ENCODE data around the gene NUTF2.

NUTF2 gene

DNA sequence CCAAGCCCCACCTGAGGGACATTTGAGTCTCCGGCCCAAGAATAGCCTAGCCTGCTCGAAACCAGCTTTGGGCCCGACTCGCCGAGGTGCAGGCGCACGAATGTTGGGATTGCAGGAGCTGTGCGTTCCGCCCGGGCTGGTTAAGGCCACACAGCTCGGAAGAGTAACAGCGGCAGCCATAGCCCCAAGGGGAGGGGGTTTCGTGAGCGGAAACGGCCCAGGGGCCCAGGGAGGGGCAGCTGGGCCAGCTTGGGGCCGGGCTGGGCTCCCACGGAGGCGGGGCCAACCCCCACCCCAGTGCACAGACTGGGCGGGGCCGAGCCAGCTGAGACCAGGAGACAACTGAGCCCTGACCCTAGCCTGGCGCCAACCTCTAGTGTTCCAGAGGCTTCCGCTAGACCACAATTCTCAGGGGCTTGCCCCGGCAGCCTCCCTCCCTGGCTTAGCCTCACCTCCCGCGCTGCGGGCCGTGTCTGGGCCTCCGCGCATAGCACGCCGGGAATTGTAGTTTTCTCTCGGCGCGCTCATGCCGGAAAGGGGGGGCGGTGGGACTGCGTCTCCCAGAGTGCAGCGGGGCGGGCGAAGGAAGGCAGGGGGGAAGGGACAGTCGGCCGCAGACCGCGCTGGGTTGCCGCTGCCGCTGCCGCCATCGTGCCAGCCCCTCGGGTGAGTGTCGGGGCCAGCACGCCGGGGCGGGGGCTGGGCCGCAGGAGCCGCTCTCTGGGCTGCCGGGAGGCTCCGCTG lies at the start of gene NUTF2:
Gene NUTF2 (plus strand): TSS at position 614 of the 744 bp plus-strand sequence. CDS start 18,198 bp downstream, outside the sequence.
- no peak for DNase-seq (ENCODE audit: low read depth, low spot score)
- peak within 1 kb of the TSS; percentile 88 for H3K27ac ChIP-seq

DNA sequence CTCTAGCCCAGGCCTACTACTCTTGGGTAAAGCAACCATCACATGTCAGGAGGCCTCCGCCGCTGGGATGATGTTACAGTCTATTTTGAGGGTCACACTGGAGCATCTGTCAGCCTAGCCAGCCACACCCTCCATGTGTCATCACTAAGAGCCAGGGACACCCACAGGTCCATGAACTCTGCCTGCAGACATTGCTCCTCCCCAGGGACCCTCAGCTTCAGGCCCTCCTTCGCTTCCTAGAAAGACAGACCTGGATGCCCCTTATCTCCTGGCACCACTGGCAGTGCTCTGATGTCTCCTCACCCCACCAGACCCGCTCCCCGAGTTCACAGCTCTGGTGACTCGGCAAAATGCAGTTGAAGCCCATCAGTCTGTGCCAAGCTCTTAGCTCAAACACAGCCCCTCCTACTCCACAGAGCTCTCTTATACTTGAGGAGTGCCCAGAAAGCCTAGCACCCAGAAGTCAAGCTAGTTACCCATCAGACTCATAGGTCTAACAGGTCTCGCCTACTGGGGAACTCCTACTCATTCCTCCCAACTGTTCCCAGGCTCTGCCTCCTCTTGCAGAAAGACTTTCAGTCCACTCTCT lies 46.3 kb upstream of the NUTF2 start:
- DNase-seq (ENCODE audit: low read depth, low spot score): no peak
- no peak overlapping the region for H3K27ac ChIP-seq

DNA sequence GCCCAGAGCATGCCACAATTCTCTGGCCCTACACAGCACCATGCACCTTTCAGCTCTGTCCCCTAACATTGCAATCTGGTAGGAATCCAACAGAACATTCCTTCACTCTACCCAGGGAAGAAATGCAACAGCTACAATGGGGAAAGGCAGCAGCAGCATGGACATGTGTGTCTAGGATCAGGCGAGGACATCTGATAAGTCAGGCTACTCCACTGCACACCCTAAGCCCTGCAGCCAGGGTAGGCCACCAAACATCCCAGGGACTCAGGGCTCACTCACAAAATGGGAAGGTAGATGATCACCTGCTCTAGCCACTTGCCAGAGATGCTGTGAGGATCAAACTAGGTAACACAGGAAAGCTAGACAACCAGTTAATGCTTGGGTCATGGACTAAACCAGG lies 45.5 kb upstream of the NUTF2 start:
- no peak overlapping the region for H3K27ac ChIP-seq
- DNase-seq (ENCODE audit: low read depth, low spot score): no peak

DNA sequence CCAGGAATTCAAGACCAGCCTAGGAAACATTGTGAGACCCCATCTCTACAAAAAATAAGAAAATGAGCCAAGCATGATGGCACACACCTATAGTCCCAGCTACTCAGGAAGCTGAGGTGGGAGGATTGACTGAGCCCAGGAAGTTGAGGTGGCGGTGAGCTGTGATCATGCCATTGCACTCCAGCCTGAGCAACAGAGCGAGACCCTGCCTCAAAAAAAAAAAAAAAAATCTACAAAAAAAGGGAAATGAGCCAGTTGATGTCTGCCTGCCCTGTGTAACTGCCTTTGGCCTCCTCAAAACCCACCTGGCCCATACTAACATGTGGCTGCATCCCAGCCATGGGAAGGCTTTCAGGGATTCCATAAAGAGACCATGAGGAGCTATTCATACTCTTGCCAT lies 44.9 kb upstream of the NUTF2 start:
- H3K27ac ChIP-seq: no peak overlapping the region
- no peak for DNase-seq (ENCODE audit: low read depth, low spot score)

DNA sequence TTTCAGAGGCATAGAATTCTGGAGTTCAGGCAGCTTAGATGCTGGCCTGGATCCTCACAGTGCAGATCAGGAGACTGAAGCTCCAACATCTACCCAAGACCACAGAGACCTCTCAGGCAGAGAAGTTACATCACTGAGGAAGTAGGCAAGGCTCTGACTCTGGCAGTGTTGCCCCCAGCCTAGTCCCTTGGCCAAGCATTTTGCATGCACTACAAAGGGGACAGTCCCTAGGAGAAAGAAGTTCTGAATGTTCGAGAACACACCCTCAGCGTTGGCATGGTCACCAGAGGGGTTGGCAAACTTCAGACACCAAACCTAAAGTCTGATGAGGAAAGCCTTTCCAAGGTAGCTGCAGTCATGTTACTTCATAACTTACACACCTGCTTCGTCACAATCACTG lies 42.8 kb upstream of the NUTF2 start:
- H3K27ac ChIP-seq: no peak overlapping the region
- no peak for DNase-seq (ENCODE audit: low read depth, low spot score)

DNA sequence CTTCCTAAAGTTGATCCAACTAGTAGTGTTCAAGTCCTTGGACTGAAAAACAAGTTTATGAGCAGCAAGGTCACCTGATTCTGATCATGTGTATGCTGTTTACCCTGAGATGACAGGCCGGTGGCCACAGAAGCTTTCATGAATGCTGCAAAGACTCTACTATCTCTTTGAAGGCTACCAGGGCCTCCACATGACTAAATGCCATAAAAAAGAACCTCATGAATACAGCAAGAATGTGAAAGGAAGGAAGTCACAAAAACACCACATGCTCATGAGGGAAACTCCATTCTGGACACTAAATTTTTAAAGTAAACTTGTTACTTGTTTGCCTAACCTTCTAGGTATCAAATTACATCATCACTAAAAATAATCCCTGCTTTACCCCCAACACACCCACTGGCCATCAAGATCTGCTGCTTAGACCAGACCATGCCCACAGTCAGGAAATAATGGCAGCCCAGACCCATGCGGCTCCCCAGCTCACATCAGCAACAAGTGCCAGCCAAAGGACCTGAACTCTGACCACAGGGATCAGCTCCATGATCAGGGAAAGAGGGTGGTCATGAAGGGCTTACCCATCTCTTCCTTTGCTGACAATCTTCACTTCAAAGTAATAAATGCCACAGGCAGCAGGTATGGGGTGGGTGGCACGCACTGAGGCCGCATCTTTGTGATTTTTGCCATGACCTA lies 41.7 kb upstream of the NUTF2 start:
- no peak overlapping the region for H3K27ac ChIP-seq
- DNase-seq (ENCODE audit: low read depth, low spot score): no peak

DNA sequence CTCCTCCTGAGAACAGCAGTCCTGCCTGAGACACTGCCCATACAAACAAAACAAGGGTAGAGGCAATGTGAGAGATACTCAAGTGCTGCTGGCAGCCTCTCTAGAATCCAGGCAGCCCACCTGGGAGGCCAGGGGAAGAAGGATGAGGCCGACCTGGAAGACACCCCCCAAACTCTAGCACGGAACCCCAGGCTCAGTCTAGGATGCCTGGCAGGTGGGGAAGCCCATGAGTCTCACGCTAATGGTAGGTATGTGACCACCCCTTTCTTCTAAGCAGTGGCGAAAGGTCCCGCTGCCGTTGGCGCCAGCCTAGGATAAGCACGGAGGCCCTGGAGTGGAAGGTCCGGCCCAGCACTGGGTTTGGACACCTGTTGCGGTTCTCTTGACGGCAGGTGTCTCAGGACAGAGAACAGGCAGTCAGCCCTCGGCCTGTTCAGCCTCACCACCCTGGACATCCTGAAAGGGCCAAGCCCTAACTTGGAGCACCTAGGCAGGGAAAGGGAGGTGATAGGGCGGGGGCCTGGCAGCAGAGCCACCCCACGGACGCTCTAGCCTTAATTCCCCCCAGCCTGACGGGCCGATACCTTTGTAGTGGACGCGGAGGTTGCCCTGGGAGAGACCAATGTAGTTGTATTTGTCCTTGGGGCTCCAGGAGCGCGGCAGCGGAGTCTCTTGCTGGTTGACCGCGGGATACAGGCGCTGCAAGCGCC lies 40.9 kb upstream of the NUTF2 start:
- DNase-seq (ENCODE audit: low read depth, low spot score): no peak
- peak overlapping the region; percentile 37 for H3K27ac ChIP-seq

DNA sequence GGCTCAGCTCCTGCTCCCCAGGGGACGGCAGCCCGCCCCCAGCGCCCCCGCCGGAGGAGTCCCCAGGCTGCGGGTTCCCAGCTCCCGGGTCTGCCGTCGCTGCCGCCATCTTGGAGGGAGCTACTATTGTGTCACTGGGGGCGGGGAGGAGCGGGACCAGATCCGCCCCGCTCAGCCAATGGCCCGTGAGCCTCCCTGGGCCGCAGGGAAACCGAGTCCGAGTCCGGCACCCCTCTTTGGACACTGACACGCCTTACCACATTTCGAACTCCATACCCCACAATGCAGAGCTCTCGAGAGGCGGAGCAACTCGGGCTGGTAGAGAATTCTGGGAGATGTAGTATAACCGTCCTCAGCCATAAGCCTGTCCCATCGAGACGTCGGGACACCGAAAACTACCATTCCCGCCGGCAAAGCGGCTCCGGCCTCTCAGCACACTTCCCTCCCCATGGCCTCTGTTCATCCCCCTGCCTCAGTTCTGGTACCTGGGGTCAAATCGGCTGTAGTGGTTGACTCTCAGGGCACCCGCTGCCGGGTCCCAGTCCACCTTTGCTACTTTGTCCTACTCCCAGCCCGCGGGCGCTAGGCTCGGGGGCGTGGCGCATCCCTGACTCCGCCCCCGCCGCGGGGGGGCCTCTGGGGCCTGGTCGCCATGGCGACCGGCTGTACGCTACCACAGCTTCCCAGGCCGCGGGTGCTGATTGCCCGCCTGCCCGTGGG lies 40.1 kb upstream of the NUTF2 start, which contains the start of the genes RANBP10 and TSNAXIP1:
Gene RANBP10 (minus strand): TSS at position 133 of the 720 bp plus-strand sequence. CDS start 24 bp downstream, at position 109.
Gene TSNAXIP1 (plus strand): TSS at position 462 of the 720 bp plus-strand sequence. CDS start 261 bp downstream, outside the sequence.
- peak within 1 kb of the TSS; percentile 37 for H3K27ac ChIP-seq
- DNase-seq (ENCODE audit: low read depth, low spot score): peak; percentile 97

DNA sequence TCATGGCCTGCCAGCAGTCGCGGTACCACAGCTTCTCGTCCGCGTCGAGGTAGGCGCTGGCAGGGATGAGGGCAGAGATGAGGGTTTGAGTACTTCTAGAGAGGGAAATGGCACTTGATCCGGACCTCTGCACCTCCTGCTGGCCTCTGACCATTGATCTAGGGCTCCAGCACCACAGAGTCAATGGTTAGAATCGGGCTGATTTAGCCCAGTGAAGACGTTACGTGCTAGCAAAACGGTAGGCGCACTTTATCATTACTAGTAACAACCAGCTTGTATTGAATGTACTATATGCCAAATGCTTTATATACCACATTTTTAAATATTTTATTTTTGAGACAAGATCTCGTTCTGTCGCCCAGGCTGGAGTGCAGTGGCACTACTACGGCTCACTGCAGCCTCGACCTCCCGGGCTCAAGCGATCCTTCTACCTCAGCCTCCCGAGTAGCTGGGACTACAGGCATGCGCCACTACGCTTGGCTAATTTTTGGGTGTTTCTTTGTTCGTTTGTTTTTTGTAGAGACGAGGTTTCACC lies 39.5 kb upstream of the NUTF2 start:
- DNase-seq (ENCODE audit: low read depth, low spot score): no peak
- H3K27ac ChIP-seq: no peak overlapping the region

DNA sequence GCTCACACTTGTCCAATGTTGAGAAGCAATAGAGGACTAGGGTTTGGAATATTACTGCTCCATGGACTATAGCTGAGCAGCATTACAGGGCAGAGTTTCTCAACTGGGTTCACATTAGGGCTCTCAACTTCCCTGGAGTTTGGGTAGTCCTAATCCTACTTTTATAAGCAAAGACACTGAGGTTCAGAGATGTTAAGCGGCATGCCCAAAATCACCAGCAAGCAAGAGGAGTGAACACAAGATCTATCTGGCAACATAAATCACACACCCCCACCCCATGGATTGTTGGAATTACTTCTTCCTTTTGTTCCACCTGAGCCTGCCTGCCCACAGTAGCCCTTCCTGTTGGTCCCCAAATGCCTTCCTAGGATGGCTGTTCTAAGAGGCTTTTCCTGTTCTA lies 34.8 kb upstream of the NUTF2 start:
- no peak for DNase-seq (ENCODE audit: low read depth, low spot score)
- H3K27ac ChIP-seq: no peak overlapping the region

DNA sequence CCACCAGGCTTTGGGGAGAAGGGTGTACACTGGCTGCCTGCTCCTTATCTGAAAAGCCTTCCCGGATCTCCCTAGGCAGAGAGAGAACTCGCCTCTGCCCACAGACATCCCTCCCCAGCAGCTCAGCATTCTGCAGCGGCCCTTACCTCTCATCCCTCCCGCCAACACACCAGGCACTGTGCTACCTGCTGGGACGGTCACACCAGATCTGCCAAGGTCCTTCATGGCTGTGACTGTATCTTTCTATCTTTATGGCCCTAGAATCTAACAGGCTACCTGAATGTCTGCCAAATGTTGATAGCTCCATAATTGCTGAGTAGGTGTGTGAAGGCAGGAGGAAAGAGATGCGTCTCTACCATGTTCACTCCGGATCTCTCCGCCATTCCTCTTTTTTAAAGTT lies 32.2 kb upstream of the NUTF2 start:
- DNase-seq (ENCODE audit: low read depth, low spot score): no peak
- no peak overlapping the region for H3K27ac ChIP-seq

DNA sequence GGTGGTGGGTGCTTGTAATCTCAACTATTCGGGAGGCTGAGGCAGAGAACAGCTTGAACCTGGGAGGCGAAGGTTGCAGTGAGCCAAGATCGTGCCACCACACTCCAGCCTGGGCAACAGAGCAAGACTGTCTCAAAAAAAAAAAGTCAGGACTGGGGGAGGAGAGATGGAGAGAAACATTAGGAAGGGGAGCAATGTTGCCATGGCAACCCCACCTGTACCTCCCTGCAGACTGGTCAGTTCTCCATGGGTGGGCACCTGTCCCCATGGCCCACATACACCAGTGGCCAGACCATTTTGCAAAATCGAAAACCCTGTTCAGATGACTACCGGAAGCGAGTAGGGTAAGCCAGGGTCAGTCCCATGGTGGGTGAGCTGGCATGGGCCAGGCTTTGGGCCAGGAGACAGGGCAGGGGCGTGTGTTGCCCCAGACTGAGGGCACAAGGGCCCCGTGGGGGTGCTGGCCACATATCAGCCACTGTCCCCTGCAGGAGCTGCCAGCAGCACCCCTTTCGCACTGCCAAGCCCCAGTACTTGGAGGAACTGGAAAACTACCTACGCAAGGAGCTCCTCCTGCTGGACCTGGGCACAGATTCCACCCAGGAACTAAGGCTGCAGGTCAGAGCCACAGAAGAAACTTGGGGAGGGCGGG lies 26.0 kb upstream of the NUTF2 start:
- H3K27ac ChIP-seq: no peak overlapping the region
- DNase-seq (ENCODE audit: low read depth, low spot score): no peak

DNA sequence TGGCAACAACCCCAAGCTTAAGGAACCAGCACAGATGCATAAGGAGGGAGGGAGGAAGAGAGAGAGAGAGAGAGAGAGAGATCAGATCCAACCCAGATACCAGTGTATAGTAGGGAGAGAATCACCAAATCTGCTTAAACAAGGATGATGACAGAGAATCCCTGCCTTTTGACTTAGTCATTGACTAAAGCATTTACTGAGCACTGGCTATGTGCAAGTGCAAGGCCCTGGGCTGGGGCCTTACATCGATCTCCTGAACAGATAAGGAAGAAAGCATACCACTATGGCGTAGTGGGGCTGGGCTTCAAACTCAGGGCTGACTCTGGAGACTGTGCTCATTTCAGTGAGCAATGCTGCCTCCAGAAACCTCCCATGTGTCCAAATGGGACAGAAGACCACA lies 24.2 kb upstream of the NUTF2 start:
- no peak overlapping the region for H3K27ac ChIP-seq
- DNase-seq (ENCODE audit: low read depth, low spot score): no peak

DNA sequence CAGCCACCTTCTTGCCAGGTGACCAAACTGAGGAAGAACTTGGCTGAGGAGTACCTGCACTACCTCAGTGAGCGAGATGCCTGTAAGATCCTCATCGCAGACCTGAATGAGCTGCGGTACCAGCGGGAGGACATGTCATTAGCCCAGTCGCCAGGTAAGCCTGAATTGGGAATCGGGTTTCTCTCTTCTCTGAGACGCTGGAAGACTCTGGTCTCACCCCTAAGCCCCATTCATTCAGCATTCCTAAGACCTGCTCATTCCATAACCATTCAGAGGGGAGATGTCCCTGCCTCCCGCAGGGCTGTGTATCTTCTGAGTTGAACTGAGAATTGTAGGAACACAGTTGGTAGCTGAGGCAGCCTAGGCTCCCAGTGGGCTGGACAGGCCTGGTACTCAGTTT lies 21.6 kb upstream of the NUTF2 start:
- no peak overlapping the region for H3K27ac ChIP-seq
- no peak for DNase-seq (ENCODE audit: low read depth, low spot score)

DNA sequence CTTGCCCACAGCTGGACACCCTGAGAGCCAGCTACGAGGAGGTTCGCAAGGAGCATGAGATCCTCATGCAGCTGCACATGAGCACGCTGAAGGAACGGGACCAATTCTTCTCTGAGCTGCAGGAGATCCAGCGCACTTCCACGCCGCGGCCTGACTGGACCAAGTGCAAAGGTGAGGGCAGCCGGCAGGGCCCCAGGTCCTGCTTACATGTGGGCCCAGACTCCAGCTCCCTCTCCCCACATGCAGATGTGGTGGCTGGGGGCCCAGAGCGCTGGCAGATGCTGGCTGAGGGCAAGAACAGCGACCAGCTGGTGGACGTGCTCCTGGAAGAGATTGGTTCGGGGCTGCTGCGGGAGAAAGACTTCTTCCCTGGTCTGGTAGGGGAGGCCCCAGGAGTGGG lies 20.8 kb upstream of the NUTF2 start:
- no peak overlapping the region for H3K27ac ChIP-seq
- DNase-seq (ENCODE audit: low read depth, low spot score): no peak

DNA sequence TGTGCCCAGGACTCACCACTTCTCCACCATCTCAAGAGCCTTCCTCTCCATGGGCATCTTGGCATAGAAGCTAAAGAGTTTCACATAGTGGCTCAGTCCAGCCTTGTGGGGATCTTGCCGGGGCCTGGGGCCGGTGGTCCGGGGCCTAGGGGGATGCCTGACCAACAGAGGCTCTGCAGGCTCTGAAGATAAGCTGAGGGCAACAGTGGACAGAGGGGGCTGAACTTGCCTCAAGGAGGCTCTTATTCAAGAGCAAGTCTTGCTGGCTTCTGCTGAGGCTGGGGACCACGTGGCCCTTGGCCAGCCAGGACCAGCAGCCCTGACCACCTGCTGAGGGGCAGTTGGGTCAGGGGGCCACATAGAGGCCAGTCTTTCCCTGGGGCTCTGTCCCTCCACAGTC lies 18.1 kb upstream of the NUTF2 start:
- no peak for DNase-seq (ENCODE audit: low read depth, low spot score)
- H3K27ac ChIP-seq: no peak overlapping the region

DNA sequence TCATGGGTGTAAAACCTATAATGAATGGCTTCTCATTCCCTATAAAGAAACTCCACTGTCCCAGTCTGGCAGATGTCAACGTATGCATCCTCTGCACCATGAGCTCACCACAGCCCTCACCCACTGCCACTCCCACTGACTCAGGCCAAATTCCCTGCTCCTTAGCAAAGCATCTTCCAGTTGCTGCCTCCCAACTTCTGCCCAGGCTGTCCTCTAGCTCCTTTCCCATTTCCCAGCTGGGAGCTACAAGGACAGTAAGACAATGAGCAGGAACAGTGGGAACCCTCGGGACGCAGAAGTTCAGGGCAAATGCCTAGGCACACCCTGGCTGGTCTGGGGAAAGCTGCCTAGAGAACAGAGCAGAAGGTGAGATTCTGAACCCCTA lies 13.7 kb upstream of the NUTF2 start:
- peak overlapping the region; percentile 66 for H3K27ac ChIP-seq
- no peak for DNase-seq (ENCODE audit: low read depth, low spot score)

DNA sequence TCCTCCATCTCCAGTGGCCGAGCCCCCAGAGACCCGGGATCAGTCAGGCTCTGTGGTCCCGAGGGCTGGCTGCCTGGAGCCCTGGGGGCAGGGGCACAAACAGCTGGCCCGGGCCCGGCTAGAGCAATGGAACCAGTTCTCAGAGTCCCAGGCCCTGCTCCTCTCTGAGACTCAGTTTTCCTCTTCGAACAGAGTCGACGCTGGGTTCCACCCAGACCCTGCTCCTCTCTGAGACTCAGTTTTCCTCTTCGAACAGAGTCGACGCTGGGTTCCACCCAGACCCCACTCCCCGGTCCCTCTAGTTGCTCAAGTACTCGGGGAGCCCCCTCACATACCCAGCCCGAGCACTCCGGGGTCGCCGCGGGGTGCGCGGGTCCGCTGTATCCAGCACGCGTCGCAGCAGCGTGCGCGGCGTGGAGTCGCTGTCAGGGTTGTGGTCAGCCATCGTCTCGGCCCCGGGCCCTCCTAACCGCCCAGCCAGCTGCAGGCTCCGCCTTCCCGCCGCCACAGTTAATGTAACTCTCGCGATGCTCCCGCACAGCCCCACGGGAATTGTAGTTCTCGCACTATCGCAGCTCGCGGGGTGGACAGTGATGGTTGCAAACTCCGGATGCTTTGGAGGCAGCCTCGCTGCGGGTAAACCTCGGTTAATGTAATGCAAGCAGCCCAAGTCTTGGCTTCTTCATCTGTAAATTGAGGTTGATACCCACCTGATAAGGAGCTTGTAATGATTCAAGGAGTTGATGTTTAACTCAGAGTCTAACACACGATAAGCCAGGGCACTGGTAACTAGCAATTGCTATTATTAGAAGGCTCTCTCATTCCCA lies 13.1 kb upstream of the NUTF2 start:
- DNase-seq (ENCODE audit: low read depth, low spot score): no peak
- H3K27ac ChIP-seq: peak overlapping the region; percentile 66

DNA sequence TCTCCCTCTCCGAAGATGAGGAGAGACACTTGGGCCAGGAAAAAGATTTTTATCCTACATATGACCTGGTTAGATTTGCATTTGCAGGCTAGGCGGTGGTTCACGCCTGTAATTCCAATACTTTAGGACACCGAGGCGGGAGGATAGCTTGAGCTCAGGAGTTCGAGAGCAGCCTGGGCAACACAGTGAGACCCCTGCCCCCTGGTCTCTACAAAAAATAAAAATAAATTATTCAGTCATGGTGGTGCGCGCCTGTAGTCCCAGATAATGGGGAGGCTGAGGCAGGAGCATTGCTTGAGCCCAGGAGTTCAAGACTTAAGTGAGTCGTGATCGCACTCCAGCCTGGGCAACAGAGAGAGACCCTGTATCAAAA lies 12.5 kb upstream of the NUTF2 start:
- no peak for DNase-seq (ENCODE audit: low read depth, low spot score)
- no peak overlapping the region for H3K27ac ChIP-seq

All from epithelial cell of prostate (primary cell).